NCI-H345 (cell line): ENCODE measurements around the gene LRRC2.
"Not testable (repeated sequence)": the region's sequence is repeated elsewhere in the genome, so short reads cannot be mapped to it uniquely, and the experiment has no call there.

ENCODE experiments used
- DNase-seq: peaks from one replicate; lab custom pipeline; 2025; lab: John Stamatoyannopoulos, UW

Gene LRRC2

DNA sequence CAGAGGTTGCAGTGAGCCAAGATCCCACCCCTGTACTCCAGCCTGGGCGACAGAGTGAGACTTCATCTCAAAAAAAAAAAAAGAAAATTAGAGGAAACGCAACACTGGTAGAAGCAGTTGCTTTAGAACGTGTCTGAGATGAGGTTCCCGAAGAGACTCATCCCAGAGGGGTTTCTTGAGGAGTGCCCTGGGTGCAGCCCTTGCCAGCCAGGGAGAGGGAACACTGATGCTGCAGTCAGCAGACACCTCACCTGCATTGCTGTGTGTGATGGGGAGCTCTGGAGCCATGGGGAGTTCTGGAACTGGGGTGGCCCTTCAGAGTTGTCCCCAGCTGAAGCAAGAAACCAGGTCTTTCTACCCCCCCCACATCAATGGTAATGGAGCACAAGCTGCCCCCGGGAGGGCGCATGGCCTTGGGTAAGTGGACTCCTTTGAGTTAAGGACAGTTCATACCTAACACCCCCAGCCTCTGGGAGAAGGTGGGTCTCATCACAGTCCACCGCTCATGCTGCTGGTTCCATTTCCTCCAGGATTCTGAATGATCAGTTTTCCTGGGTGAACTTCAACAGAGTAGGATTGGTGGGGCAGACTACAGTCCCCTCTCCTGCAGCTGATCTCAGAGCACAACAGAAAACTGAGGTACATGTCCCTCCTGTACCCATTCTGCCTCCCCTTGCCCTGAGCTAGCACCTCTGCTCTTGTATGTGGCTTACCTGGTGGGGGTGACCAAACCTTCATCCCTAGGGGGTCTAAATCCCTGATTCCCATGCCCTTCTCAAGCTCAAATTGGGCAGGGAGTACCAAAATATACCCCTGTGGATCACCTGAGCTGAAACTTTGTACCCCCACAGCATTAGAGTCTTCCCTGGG lies 18.7 kb upstream of the LRRC2 start:
- DNase-seq, result no peak

DNA sequence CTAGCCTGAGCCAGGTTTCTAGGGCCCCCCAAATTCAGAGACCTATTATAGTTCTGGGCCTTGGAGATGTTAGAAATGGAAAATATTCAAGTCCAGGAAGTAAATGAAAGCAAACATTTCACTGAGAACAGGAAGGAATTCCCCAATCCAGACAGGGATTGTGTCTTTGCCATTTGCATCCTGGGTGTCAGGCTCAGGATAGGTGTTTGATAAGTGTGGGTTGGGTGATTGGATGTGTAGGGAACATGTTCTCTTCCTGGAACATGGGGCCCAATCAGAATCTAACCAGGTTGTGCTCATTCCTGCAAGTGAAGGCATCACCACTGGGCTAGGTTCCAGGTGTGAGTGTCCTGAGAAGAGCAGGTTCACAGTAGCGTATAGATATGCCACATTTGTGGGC lies 14.6 kb upstream of the LRRC2 start:
- DNase-seq, result no peak

DNA sequence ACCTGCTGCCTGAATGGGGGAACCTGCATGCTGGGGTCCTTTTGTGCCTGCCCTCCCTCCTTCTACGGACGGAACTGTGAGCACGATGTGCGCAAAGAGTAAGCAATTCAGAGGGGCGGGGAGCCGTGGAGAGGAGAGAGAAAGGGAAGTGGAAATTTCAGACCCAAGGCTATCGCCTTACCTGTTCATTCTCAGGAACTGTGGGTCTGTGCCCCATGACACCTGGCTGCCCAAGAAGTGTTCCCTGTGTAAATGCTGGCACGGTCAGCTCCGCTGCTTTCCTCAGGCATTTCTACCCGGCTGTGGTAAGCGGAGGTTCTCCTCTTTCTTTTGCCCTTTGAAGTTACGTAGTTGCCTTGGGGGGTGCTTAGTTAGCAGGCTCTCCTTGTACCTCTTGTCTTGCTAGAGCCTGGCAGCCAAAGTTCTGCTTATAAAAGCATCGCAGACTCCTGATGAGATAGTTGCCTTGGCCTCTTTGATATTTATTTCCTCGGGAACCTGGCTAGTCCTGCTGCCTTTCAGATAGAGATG lies 13.7 kb upstream of the LRRC2 start:
- no peak for DNase-seq

GRCh38 chr3:46578973-46579755 lies 13.1 kb upstream of the LRRC2 start:
- DNase-seq, result peak; percentile 57

- not testable (repeated sequence) for DNase-seq
Observed at GRCh38 chr3:46577580-46578249, 11.6 kb upstream of the LRRC2 start.

DNA sequence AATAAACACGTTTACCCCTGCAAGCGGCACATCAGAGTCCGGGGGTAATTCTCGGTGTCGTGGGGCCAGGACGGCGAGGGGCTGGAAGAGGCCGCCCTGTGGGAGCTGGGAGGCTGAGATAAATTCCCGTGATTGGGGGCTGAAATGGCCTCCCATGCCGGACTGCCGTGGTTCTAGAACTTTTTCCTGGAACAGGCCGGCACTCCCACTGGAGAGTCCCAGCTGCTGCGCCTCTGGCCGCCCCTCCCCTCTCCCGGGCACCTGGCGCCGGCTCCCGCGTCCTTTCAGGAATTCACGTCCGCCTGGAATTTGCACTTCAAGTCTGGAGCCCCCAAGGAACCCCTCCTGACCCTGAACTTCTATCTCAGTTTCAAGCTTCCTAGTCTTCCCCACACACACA lies 10.8 kb upstream of the LRRC2 start:
- no peak for DNase-seq

DNA sequence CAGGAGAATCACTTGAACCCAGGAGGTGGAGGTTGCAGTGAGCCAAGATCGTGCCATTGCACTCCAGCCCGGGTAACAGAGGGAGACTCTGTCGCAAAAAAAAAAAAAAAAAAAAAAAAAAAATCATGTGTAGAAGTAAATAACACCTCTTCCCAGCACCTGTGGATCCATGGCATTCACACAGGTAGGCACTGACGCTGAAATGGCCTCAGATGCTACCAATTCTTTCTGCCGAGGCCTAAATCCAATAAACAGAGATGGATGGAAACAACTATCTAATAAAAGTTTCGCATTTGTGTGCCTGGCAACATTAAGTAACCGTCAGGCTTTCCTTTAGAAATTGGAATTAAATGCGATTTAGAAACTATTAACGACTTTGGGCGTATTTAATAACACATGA lies 10.3 kb upstream of the LRRC2 start:
- DNase-seq, result no peak

DNA sequence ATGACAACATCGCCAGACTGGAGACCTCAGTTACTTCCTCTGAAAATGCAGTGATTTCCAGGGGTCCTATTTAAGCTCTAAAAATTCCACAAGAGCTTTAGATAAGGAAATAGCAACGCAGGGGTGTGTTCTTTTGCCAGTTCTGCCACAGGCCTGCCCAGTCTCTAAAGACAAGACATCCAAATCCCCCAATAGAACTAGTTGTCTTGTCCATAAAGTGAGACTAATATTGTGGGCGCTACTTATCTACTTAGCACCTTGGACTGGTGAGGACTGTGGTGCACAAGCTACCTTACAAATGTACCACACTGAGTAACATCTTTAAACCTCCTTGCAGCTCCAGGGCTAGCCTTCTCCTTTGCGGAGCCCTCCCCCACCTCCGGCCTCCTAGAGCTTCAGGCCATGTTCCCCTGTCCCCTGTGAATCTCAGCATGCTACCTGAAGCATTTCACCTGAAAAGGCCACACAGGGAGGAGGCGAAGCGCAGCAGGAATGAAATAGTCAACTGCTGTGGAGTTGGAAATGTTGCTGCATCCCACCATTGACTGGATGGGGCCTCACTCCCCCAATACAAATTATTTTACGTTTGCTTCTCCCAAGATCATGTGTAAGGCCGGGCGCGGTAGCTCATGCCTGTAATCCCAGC lies 9.6 kb upstream of the LRRC2 start:
- no peak for DNase-seq

GRCh38 chr3:46574881-46575576 lies 8.9 kb upstream of the LRRC2 start:
- DNase-seq, result no peak

GRCh38 chr3:46574243-46574646 lies 8.1 kb upstream of the LRRC2 start:
- DNase-seq, result peak; percentile 17

GRCh38 chr3:46573701-46574100 lies 7.6 kb upstream of the LRRC2 start:
- DNase-seq, result no peak

DNA sequence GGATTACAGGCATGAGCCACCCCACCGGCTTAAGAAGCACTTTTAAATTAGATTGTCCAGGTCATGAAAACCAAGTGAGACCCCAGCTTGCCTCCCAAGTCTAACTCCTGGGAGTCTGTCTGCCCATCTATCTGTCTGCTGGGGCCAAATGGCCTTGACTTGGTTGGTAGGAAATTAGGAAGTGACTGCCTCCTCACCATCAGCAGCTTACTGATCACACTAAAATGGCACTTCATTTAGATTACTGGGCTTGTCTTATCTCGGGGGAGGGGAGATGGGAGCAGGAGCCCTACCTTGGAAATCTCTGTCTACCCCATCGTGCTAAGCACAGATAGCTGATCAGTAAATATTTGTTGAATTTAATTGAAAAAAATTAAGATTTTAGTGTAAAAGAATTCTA lies 5.6 kb upstream of the LRRC2 start:
- DNase-seq, result no peak

DNA sequence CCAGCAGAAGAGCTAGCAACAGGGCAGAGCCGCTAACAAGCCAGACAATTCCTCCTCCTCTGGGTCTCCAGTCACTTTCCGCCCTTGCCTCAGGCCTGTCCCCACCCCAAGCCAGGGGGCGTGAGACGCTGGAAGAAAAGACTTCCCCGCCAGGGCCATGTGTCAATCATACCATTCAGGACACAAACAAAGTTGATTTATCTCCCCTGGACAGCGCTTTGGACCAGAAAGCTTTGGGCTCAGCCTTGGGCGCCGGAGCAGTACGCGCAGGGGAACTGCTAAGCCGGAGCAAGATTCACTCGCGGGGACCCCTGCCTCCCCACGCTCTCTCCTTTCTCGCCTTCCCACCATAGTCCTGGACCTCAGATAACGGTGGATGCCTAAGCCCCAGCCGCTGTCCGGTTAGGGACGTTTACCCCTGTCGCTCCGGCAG lies 479 bp downstream of the LRRC2 start:
- DNase-seq, result no peak

DNA sequence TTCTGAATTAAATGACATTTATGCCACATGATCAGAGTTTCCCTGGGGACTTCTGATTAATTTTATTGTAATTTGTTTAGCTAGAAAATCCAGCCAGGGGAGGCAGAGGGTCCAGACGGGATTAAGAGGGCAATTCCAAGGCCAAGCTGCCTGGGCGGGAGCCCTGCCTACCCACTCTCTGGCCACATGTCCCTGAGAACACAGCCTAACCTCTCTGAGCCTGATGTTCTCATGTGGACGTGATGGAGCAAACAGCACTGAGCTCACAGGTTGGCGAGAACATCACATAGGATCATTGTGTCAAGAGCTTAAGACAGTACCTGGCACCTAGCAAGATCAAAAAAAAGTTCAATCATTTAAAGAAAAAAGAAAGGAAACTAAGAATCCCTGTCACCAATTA lies 1.0 kb downstream of the LRRC2 start:
- DNase-seq, result no peak

DNA sequence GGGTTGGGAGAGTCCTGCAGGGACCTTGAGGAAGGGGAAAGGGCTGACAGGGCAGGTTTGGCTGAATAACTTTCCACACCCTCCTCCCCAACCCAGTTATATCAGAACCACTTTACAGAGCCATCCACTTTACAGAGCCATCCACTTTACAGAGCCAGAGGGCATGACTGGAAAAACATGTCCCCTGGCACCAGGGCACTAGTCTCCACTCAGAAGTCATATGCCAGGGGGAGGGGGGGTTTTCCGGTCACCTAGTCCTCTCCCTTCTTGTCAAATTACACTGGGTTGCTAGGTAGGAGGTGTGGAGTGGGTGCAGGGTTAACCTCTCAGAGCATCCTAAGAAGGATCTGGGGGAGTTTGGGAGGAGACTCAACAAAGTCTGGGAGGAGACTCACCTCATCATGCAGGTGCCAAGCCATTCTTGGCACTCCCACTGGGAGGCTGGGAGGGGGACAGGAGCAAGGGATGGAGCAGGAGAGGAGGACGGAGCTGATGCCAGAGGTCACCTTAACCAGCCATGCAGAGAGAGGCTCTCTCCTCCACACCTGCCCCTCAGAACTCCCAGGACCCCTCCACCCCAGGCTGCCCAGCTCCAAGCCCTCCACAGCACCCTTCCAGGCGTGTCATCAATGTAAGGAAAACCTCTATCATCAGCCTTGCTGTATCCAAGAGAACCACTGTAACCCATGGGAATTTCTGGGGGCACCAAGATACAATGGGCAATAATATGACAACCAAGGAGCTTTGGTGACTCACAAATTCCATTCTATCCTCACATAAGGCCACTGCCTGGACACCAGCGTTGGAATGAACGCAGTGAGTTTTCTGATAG lies 1.7 kb downstream of the LRRC2 start:
- DNase-seq, result no peak

DNA sequence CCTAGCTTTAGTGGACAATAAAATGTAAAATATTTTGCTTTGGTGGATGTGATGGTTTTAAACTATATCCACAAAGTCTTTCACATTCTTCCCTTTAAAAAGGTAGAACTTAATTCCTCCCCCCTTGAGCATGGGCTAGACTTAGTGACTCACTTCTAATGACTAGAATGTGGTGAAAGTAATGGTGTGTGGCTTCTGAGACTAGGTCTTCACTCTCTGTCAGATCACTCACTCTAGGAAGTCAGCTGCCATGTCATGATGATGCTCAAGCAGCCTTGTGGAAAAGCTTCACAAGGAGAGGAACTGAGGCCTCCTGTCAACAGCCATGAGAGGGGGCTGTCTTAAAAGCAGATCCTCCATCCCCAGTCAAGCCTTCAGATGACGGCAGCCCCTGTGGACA lies 4.2 kb downstream of the LRRC2 start:
- DNase-seq, result no peak

DNA sequence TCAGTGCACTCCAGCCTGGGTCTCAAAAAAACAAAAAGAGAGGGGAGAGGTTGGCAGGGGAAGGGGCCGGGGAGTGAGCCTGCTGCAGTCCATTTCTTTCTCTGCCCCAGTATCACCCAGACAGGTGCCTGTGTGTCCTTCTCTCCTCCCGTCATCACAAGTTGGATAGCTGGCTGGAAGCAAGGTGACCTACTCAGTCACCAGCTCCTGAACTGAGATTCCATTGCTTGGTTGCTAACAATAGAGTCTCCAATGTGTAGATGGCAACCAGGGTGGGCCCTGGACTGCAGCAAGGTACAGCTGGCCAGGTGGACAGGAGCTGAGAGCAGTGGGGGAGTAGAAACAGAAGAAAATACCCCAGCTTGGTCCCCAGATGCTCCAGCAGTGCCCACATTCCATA lies 4.6 kb downstream of the LRRC2 start:
- no peak for DNase-seq

DNA sequence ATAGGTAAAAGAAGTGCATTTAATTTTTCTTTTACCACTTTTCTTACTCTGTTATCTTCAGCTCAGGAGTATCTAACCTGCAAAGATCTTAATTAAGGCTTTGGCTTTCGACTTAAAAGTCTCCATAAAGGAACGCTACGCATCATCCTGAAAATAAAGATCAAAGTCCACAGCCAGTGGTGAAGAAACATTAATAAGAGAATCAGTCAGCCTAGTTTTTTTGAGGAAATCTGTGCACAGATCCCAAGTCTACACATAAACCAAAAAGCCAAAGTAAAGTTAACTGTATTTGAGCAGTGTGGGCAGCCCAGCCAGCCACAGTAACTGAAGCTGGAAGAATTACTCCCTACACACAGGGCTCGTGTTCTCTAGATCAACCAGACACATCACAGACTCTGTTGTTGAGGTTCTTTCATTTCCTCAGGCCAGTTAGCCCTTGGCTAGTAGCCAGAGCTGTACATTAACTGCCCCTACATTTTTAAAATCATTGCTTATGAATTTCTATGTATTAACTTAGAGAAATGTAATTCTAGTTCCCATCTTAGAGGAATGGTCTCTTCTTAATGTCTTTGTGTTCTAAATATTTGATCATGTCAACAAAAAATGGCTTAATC lies 6.9 kb downstream of the LRRC2 start:
- no peak for DNase-seq

DNA sequence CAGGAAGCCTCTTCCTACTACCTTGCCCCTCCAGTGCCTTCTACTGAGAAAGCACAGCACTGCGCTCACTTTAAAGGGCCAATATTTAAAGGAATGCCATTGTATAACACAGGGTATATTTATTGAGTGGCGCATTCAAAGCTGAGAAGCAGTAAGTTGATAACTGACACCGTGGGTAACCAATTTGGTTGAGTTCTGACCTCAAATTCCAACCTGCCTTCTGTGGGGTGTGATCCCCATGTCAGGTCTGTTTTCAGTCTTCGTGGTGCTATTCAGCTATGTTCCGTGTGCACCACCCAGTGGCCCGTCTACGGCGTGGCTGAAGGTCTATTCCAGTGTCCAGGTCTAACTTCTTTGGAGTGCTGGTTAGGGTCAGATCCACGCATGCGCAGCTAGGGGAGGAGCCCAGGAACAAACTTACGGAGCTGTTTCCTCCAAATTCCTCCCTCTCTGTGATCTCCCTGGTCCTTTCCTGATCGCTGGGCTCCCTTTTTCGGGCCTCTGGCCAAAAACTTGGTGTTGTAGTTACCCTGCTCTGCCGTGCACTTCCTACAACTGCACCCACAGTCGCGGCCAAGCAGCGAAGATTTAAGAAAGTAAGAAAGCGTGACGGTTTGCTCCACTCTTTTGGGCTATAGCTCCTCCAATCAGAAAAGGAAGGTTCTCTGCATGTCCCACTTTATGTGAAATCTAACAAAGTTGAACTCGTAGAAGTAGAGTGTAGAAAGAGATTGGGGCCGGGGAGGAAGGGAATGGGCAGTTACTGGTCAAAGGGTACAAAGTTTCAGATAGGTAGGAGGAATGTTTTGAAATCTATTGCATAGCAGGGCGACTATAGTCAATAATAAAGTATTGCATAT lies 7.7 kb downstream of the LRRC2 start:
- DNase-seq, result peak; percentile 0
